Gastroesophageal sphincter (tissue), 4 donors: Measurements from ENCODE around the gene TMC1. TPM values are rescaled to one million over a fixed set of nuclear protein-coding genes. Genes with fewer than 3 reads are reported as not detected.
"Not testable (repeated sequence)": the region's sequence is repeated elsewhere in the genome, so short reads cannot be mapped to it uniquely, and the experiment has no call there.

Source experiments
- ATAC-seq: fragments of 150-250 bp; one replicate; pipeline ENCODE4 v1.9.1; 2016; ENCODE audit warnings: mild to moderate bottlenecking, moderate library complexity
- H3K27ac ChIP-seq, 4 donors: fragments of 200-600 bp; sonication (generic) in 3 of 4; 1 replicate in 3 of 4; 2 replicates in 1 of 4; pipeline ENCODE4 v1.5.1; 2016 to 2019
- H3K27me3 ChIP-seq: fragments of 200-600 bp; sonication (generic); one replicate; pipeline ENCODE4 v1.5.1; 2019
- H3K36me3 ChIP-seq, 2 donors: fragments of 200-600 bp; sonication (generic); one replicate each; pipeline ENCODE4 v1.5.1; 2019; ENCODE audit warnings: control low read depth in 1 of 2
- H3K4me1 ChIP-seq, 3 donors: fragments of 200-600 bp; sonication (generic); 1 replicate in 2 of 3; 2 replicates in 1 of 3; pipeline ENCODE4 v1.5.1; 2016 to 2019; ENCODE audit warnings: control low read depth in 2 of 3
- H3K4me3 ChIP-seq, 2 donors: fragments of 200-600 bp; sonication (generic); one replicate each; pipeline ENCODE4 v1.5.1; 2019; ENCODE audit warnings: mild to moderate bottlenecking in 1 of 2, moderate library complexity in 1 of 2
- H3K9me3 ChIP-seq, 3 donors: fragments of 200-600 bp; sonication (generic); one replicate each; pipeline ENCODE4 v1.5.1; 2017 to 2019; ENCODE audit warnings: control low read depth in 2 of 3
- CTCF ChIP-seq, 4 experiments: fragments of 200-600 bp in 2 of 4; fragments of 450-650 bp in 2 of 4; sonication (generic) in 1 of 4; IDR thresholded peaks; one replicate each; pipeline ENCODE4 v1.5.1; 2017 to 2019; ENCODE audit warnings: antibody characterized with exemption in 4 of 4, mild to moderate bottlenecking in 2 of 4, moderate library complexity in 2 of 4
- EP300 ChIP-seq: sonication (generic); formaldehyde crosslinking; IDR thresholded peaks from one replicate; pipeline ENCODE4 v1.6.1; 2017; ENCODE audit warnings: antibody characterized with exemption, mild to moderate bottlenecking
- POLR2A ChIP-seq, 2 donors: fragments of 450-650 bp; IDR thresholded peaks; one replicate each; pipeline ENCODE4 v1.6.1; 2017; ENCODE audit warnings: antibody characterized with exemption in 2 of 2, mild to moderate bottlenecking in 2 of 2, moderate library complexity in 1 of 2
- POLR2AphosphoS5 ChIP-seq: sonication (generic); formaldehyde crosslinking; IDR thresholded peaks from one replicate; pipeline ENCODE4 v1.6.1; 2017; ENCODE audit warnings: antibody characterized with exemption
- WGBS, 2 donors: methylation state at CpG; one replicate each; pipeline ENCODE4 v1.1.5; 2018; ENCODE audit warnings: low coverage in 1 of 2; 5-methylcytosine and 5-hydroxymethylcytosine counted together
- total RNA-seq, 4 donors: library from RNA; depleted of rRNA; stranded (reverse); fragments of >200 nt; gene quantifications; one replicate each; pipeline ENCODE4 v1.1.0, GENCODE V29; 2016

Gene TMC1
- total RNA-seq, 4 donors from 2014 or later = not detected

GRCh38 chr9:72843520-72844439 is 322.4 kb downstream of the TMC1 start:
- Histone ChIP-seq H3K9me3 (peaks cover 0 to 30% (median 0%) of the 10 kb centered on the region in 3 donors), H3K4me3 (no peak overlapping the region), H3K27me3 (no peaks in the 10 kb centered on the region), H3K27ac (no peak overlapping the region), H3K4me1 (no peaks in the 10 kb centered on the region), H3K36me3 (no peaks in the 10 kb centered on the region)
- ATAC-seq = no peak
- TF ChIP-seq CTCF (IDR thresholded peaks at IDR 0.05) (no peak), POLR2AphosphoS5 (no peak), EP300 (no peak), POLR2A (IDR thresholded peaks at IDR 0.05) (no peak)
- WGBS, 2 donors = 43 to 49% methylated on average over 7 to 8 of the region's 9 CpGs

DNA sequence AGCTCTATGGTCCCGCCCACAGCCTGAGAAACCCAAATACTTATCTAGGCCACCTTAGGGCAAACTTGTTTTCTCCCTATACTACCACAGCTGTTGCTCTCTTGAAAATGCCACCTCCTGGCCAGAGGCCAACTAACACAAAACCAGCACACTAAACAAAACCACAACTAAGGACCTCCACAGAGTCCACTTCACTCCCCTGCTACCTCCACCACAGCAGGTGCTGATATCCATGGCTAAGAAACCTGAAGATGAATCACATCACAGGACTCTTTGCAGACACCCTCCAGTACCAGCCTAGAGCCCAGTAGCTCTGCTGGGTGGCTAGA is 323.0 kb downstream of the TMC1 start:
- Histone ChIP-seq H3K4me3 (no peak overlapping the region), H3K27me3 (no peaks in the 10 kb centered on the region), H3K4me1 (no peaks in the 10 kb centered on the region), H3K36me3 (no peaks in the 10 kb centered on the region), H3K9me3 (peaks cover 0 to 30% (median 0%) of the 10 kb centered on the region in 3 donors), H3K27ac (no peak overlapping the region)
- no peak for ATAC-seq
- TF ChIP-seq EP300 (no peak), POLR2A (IDR thresholded peaks at IDR 0.05) (no peak), POLR2AphosphoS5 (no peak)
- WGBS, 2 donors = no CpG with 5 or more reads among the region's 1 CpG

- H3K36me3 ChIP-seq, H3K27me3 ChIP-seq, H3K4me1 ChIP-seq, H3K27ac ChIP-seq, H3K4me3 ChIP-seq, ATAC-seq: not testable (repeated sequence)
- H3K9me3 ChIP-seq = peaks cover 0 to 30% (median 0%) of the 10 kb centered on the region in 3 donors
- WGBS, 2 donors = 97% methylated on average over 3 of the region's 3 CpGs; no CpG with 5 or more reads in 1 of the 2 donors
These were observed 323.6 kb downstream of the TMC1 start for GRCh38 chr9:72845052-72845451.

- peaks cover 0 to 18% (median 0%) of the 10 kb centered on the region in 3 donors for H3K9me3 ChIP-seq
- 83 to 100% methylated on average over 1 to 4 of the region's 4 CpGs for WGBS, 2 donors
- not testable (repeated sequence) for H3K4me1 ChIP-seq, H3K36me3 ChIP-seq, H3K4me3 ChIP-seq, H3K27me3 ChIP-seq, ATAC-seq, H3K27ac ChIP-seq
These were observed 328.8 kb downstream of the TMC1 start for GRCh38 chr9:72850209-72850608.

- 80 to 100% methylated on average over 1 of the region's 1 CpG for WGBS, 2 donors
- Histone ChIP-seq H3K4me1 (peaks cover 2 to 19% (median 4%) of the 10 kb centered on the region in 3 donors), H3K27ac (no peak overlapping the region), H3K27me3 (no peaks in the 10 kb centered on the region), H3K9me3 (no peaks in the 10 kb centered on the region), H3K4me3 (no peak overlapping the region), H3K36me3 (no peaks in the 10 kb centered on the region)
- TF ChIP-seq POLR2AphosphoS5 = no peak
- no peak for TF ChIP-seq EP300
- ATAC-seq = no peak
These were observed 333.9 kb downstream of the TMC1 start for GRCh38 chr9:72855321-72855720.

- WGBS, 2 donors = 73 to 81% methylated on average over 5 of the region's 5 CpGs
- ATAC-seq = no peak
These were observed 334.6 kb downstream of the TMC1 start for GRCh38 chr9:72855890-72856523.

More at GRCh38 chr9:72855890-72856523, 334.6 kb downstream of the TMC1 start:
- TF ChIP-seq POLR2A (IDR thresholded peaks at IDR 0.05) = no peak
- TF ChIP-seq CTCF (IDR thresholded peaks at IDR 0.05) = no peak
- TF ChIP-seq EP300 = no peak
- no peak for TF ChIP-seq POLR2AphosphoS5
- no peaks in the 10 kb centered on the region for H3K27me3 ChIP-seq
- H3K9me3 ChIP-seq = no peaks in the 10 kb centered on the region
- H3K4me3 ChIP-seq = no peak overlapping the region
- no peaks in the 10 kb centered on the region for H3K36me3 ChIP-seq
- peaks cover 2 to 19% (median 4%) of the 10 kb centered on the region in 3 donors for H3K4me1 ChIP-seq
- no peak overlapping the region for H3K27ac ChIP-seq
